PC-9 (cell line): ENCODE results near the gene TSFM.

ENCODE experiments used
- CTCF ChIP-seq: fragments of 200-600 bp; sonication (generic); conservative IDR thresholded peaks from 2 replicates; pipeline ENCODE4 v1.6.1; 2017; ENCODE audit warnings: mixed run types, antibody characterized with exemption, mild to moderate bottlenecking, moderate library complexity
- EZH2 ChIP-seq: fragments of 200-600 bp; sonication (generic); IDR thresholded peaks from 2 replicates; pipeline ENCODE4 v1.8.0; 2017; ENCODE audit warnings: antibody characterized with exemption, low read depth

- TF ChIP-seq CTCF (no peak), EZH2 (no peak)
Observed at GRCh38 chr12:57755454-57756372, 26.9 kb upstream of the TSFM start.
